GM23338 (cell line): Measurements from ENCODE around the gene RMDN3. TPM values are rescaled to one million over a fixed set of nuclear protein-coding genes. Genes with fewer than 3 reads are reported as not detected.

ENCODE experiments used
- ATAC-seq: fragments of 200-7000 bp; cut with Tn5 transposase; 3 replicates; pipeline ENCODE4 v1.9.1; 2020
- DNase-seq: peaks from one replicate; pipeline ENCODE4 v3.0.0-alpha.2; 2015; ENCODE audit warnings: low spot score
- H2AFZ ChIP-seq: fragments of 200-600 bp; sonication (generic); 2 replicates; pipeline ENCODE4 v1.8.0; 2016; ENCODE audit warnings: antibody characterized with exemption, mild to moderate bottlenecking, moderate library complexity
- H3F3A ChIP-seq: fragments of 200-600 bp; sonication (generic); replicated peaks from 2 replicates; pipeline ENCODE4 v1.8.0; 2017; ENCODE audit warnings: antibody characterized with exemption, mixed run types, low read depth
- H3K27ac ChIP-seq: fragments of 200-600 bp; sonication (generic); 2 replicates; pipeline ENCODE4 v1.6.1; 2016; ENCODE audit warnings: low read depth
- H3K27me3 ChIP-seq: fragments of 200-600 bp; sonication (generic); 2 replicates; pipeline ENCODE4 v1.8.0; 2016; ENCODE audit warnings: mild to moderate bottlenecking, mixed run types, moderate library complexity; ENCODE audit not compliant: insufficient read depth
- H3K36me3 ChIP-seq: fragments of 200-600 bp; sonication (generic); 2 replicates; pipeline ENCODE4 v1.8.0; 2016; ENCODE audit warnings: mild to moderate bottlenecking; ENCODE audit not compliant: insufficient read depth
- H3K4me1 ChIP-seq: fragments of 200-600 bp; sonication (generic); 2 replicates; pipeline ENCODE4 v1.8.0; 2016; ENCODE audit warnings: mild to moderate bottlenecking, moderate library complexity; ENCODE audit not compliant: insufficient read depth
- H3K4me2 ChIP-seq: fragments of 200-600 bp; sonication (generic); 2 replicates; pipeline ENCODE4 v1.7.1; 2017; ENCODE audit warnings: mixed run types
- H3K4me3 ChIP-seq: fragments of 200-600 bp; sonication (generic); 2 replicates; pipeline ENCODE4 v1.6.1; 2016; ENCODE audit warnings: mixed run types
- H3K79me2 ChIP-seq: fragments of 200-600 bp; sonication (generic); replicated peaks from 2 replicates; pipeline ENCODE4 v1.8.0; 2017; ENCODE audit warnings: mild to moderate bottlenecking; ENCODE audit not compliant: insufficient read depth
- H3K9me2 ChIP-seq: fragments of 200-600 bp; sonication (generic); 2 replicates; pipeline ENCODE4 v1.8.0; 2017; ENCODE audit not compliant: insufficient read depth
- H4K20me1 ChIP-seq: fragments of 200-600 bp; sonication (generic); replicated peaks from 2 replicates; pipeline ENCODE4 v1.8.0; 2017; ENCODE audit warnings: mild to moderate bottlenecking; ENCODE audit not compliant: insufficient read depth
- H3K27ac Mint-ChIP-seq: 2 replicates; pipeline ENCODE4 v1.8.0; 2020; ENCODE audit warnings: inconsistent platforms, mild to moderate bottlenecking, moderate library complexity, mixed read lengths
- H3K27me3 Mint-ChIP-seq: 3 replicates; pipeline ENCODE4 v1.8.0; 2022; ENCODE audit warnings: low read depth, mild to moderate bottlenecking, moderate library complexity, mixed read lengths, inconsistent platforms; ENCODE audit not compliant: insufficient read depth, poor library complexity
- H3K36me3 Mint-ChIP-seq: 3 replicates; pipeline ENCODE4 v1.8.0; 2021; ENCODE audit warnings: low read depth, mild to moderate bottlenecking, inconsistent platforms, moderate library complexity, mixed read lengths
- H3K4me1 Mint-ChIP-seq: 3 replicates; pipeline ENCODE4 v1.8.0; 2020; ENCODE audit warnings: mild to moderate bottlenecking, inconsistent platforms, mixed read lengths
- H3K4me3 Mint-ChIP-seq: 3 replicates; pipeline ENCODE4 v1.8.0; 2021; ENCODE audit warnings: moderate library complexity, mild to moderate bottlenecking, inconsistent platforms, mixed read lengths
- H3K9me3 Mint-ChIP-seq: 3 replicates; pipeline ENCODE4 v1.8.0; 2020; ENCODE audit warnings: moderate library complexity, mild to moderate bottlenecking, inconsistent platforms, mixed read lengths
- POLR2AphosphoS5 ChIP-seq: IDR thresholded peaks from 2 replicates; pipeline ENCODE4 v1.6.1; 2016; ENCODE audit warnings: antibody characterized with exemption, low read depth
- STAT1 ChIP-seq: IDR thresholded peaks from one replicate; pipeline ENCODE4 v1.6.1; 2016; ENCODE audit warnings: antibody characterized with exemption; ENCODE audit not compliant: unreplicated experiment
- polyA plus RNA-seq: library from polyadenylated mRNA; unstranded; fragments of >200 nt; fragmentation: Nextera tagmentation; extraction: Ambion mirVana; gene quantifications from 2 replicates; pipeline ENCODE4 v1.2.1, GENCODE V29; 2016
- total RNA-seq: library from RNA; depleted of rRNA; stranded (reverse); fragments of >200 nt; shearing (Covaris generic); gene quantifications from 2 replicates; pipeline ENCODE4 v1.2.3, GENCODE V29; 2014
- TF ChIP-seq, protein P1 (sequence below): IDR thresholded peaks from 2 replicates; pipeline ENCODE4 v1.6.1; 2016; ENCODE audit warnings: antibody characterized with exemption
- TF ChIP-seq, protein P2 (sequence below), 2 experiments: fragments of 200-600 bp in 1 of 2; sonication (generic) in 1 of 2; conservative IDR thresholded peaks; 2 replicates each; pipeline versions ENCODE4 v1.5.1 to v1.6.1; 2016 to 2017; ENCODE audit warnings: antibody characterized with exemption in 2 of 2, low read depth in 2 of 2, mild to moderate bottlenecking in 2 of 2, moderate library complexity in 1 of 2
- TF ChIP-seq, protein P3 (sequence below): IDR thresholded peaks from one replicate; pipeline ENCODE4 v1.6.1; 2018; ENCODE audit warnings: antibody characterized with exemption; ENCODE audit not compliant: unreplicated experiment

The RMDN3 gene
- total and polyA plus RNA-seq, 2 experiments from 2014 or later, result 15.6 to 17.0 TPM

DNA sequence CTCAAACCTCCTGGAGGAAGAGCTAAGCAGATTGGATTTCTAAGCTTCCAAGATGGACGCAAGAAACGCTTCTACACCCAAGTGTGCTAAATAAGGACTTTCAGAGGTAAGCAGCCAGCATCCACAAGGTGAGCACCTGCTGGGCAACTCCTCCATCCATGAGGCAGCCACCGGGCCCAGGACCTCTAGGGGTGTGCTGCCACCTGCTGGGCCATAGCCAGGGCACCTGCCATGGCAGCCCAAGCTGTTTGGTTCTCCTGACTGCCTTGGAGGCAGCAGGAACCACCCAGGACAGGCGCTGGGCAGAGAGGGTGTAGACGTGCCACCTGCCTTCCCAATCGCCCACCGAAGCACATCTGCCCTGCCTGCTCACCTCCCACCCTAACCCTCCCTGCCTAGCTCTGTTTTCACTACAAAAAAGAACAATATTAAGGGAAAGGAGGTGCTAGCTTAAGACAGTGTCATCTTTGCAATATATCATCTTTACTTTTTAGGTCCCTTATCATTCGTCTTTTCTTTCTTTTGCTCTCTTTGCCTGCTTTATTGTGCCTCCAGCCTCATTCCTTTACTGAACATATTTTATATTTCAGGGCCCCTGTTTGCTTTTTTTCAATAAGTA lies 27.7 kb upstream of the RMDN3 start (continued):
- TF ChIP-seq, protein P1, sequence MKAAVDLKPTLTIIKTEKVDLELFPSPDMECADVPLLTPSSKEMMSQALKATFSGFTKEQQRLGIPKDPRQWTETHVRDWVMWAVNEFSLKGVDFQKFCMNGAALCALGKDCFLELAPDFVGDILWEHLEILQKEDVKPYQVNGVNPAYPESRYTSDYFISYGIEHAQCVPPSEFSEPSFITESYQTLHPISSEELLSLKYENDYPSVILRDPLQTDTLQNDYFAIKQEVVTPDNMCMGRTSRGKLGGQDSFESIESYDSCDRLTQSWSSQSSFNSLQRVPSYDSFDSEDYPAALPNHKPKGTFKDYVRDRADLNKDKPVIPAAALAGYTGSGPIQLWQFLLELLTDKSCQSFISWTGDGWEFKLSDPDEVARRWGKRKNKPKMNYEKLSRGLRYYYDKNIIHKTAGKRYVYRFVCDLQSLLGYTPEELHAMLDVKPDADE, result no peak
- TF ChIP-seq POLR2AphosphoS5, result no peak
- TF ChIP-seq, protein P2, sequence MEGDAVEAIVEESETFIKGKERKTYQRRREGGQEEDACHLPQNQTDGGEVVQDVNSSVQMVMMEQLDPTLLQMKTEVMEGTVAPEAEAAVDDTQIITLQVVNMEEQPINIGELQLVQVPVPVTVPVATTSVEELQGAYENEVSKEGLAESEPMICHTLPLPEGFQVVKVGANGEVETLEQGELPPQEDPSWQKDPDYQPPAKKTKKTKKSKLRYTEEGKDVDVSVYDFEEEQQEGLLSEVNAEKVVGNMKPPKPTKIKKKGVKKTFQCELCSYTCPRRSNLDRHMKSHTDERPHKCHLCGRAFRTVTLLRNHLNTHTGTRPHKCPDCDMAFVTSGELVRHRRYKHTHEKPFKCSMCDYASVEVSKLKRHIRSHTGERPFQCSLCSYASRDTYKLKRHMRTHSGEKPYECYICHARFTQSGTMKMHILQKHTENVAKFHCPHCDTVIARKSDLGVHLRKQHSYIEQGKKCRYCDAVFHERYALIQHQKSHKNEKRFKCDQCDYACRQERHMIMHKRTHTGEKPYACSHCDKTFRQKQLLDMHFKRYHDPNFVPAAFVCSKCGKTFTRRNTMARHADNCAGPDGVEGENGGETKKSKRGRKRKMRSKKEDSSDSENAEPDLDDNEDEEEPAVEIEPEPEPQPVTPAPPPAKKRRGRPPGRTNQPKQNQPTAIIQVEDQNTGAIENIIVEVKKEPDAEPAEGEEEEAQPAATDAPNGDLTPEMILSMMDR (conservative IDR thresholded peaks at IDR 0.05; ENCODE audit: low read depth in 2 of 2), result peak; percentile 55 to 93

DNA sequence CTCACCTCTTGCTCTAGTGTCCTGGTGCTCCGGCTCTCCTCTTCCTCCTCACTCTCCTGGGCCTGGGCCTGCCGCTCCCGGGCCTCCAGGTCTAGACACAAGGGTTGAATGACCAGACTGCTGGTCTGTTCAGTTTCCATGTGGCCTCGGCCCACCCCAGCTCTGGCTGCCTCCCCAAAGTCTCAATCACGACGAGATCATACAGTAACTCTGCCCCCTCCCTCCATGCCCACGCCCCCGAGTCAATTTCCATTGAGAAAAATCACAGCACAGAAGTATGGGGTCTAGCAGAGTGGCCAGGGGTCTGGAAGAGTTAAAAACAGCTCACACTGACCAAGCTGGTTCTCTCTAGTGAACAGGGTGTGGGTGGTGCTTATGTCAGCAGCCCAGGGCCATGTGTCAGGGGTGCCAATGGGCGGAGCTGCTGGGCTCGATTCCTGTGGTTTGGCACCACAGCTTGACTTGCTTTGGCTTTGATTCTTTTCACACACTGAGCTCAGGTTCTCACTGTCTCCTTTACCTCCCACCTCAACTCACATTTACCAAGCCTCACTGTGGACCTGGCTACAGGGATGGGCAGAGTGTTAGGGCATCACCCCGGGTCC lies 21.6 kb upstream of the RMDN3 start:
- Histone ChIP-seq H3K36me3 (peaks cover 4% of the 10 kb centered on the region), H2AFZ (no peak overlapping the region), H3K4me2 (no peak overlapping the region), H3K4me3 (no peak overlapping the region), H3K9me2 (no peaks in the 10 kb centered on the region), H3K79me2 (no peaks in the 10 kb centered on the region), H3F3A (no peaks in the 10 kb centered on the region), H3K27ac (no peak overlapping the region), H3K27me3 (no peaks in the 10 kb centered on the region), H3K4me1 (no peaks in the 10 kb centered on the region), H4K20me1 (no peaks in the 10 kb centered on the region)
- TF ChIP-seq, protein P2 (conservative IDR thresholded peaks at IDR 0.05; ENCODE audit: low read depth in 2 of 2), result no peak
- TF ChIP-seq, protein P3, sequence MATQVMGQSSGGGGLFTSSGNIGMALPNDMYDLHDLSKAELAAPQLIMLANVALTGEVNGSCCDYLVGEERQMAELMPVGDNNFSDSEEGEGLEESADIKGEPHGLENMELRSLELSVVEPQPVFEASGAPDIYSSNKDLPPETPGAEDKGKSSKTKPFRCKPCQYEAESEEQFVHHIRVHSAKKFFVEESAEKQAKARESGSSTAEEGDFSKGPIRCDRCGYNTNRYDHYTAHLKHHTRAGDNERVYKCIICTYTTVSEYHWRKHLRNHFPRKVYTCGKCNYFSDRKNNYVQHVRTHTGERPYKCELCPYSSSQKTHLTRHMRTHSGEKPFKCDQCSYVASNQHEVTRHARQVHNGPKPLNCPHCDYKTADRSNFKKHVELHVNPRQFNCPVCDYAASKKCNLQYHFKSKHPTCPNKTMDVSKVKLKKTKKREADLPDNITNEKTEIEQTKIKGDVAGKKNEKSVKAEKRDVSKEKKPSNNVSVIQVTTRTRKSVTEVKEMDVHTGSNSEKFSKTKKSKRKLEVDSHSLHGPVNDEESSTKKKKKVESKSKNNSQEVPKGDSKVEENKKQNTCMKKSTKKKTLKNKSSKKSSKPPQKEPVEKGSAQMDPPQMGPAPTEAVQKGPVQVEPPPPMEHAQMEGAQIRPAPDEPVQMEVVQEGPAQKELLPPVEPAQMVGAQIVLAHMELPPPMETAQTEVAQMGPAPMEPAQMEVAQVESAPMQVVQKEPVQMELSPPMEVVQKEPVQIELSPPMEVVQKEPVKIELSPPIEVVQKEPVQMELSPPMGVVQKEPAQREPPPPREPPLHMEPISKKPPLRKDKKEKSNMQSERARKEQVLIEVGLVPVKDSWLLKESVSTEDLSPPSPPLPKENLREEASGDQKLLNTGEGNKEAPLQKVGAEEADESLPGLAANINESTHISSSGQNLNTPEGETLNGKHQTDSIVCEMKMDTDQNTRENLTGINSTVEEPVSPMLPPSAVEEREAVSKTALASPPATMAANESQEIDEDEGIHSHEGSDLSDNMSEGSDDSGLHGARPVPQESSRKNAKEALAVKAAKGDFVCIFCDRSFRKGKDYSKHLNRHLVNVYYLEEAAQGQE, result no peak
- no peak for TF ChIP-seq STAT1
- H3K4me3 Mint-ChIP-seq, result no peak overlapping the region; the same call in 2 of the 3 replicates
- H3K36me3 Mint-ChIP-seq, result peaks cover 35% of the 10 kb centered on the region
- peaks cover 6% of the 10 kb centered on the region for H3K27me3 Mint-ChIP-seq
- H3K4me1 Mint-ChIP-seq, result no peaks in the 10 kb centered on the region
- DNase-seq, result no peak
- H3K9me3 Mint-ChIP-seq, result no peaks in the 10 kb centered on the region
- no peak overlapping the region for H3K27ac Mint-ChIP-seq
- no peak for ATAC-seq
